Epithelial cell of proximal tubule (primary cell): ENCODE measurements around the gene PABPC1L. TPM values are rescaled to one million over a fixed set of nuclear protein-coding genes. Genes with fewer than 3 reads are reported as not detected.

Experiments used
- DNase-seq: peaks from one replicate; pipeline ENCODE4 v3.0.0-alpha.2; 2011; ENCODE audit warnings: low read depth
- H3K4me3 ChIP-seq: 2 replicates; pipeline ENCODE4 v1.5.1; 2011; ENCODE audit warnings: low read depth, mild to moderate bottlenecking, low read length
- total RNA-seq: library from RNA; depleted of rRNA; stranded (reverse); fragments of >200 nt; gene quantifications from 2 replicates; pipeline ENCODE4 v1.2.3, GENCODE V29; 2015
- TF ChIP-seq, protein P1 (sequence below): conservative IDR thresholded peaks from 2 replicates; pipeline ENCODE4 v1.5.1; 2012; ENCODE audit warnings: low read depth, mild to moderate bottlenecking, low read length

PABPC1L gene
- total RNA-seq, 1 donor from 2014 or later: 9.2 TPM

- TF ChIP-seq, protein P1, sequence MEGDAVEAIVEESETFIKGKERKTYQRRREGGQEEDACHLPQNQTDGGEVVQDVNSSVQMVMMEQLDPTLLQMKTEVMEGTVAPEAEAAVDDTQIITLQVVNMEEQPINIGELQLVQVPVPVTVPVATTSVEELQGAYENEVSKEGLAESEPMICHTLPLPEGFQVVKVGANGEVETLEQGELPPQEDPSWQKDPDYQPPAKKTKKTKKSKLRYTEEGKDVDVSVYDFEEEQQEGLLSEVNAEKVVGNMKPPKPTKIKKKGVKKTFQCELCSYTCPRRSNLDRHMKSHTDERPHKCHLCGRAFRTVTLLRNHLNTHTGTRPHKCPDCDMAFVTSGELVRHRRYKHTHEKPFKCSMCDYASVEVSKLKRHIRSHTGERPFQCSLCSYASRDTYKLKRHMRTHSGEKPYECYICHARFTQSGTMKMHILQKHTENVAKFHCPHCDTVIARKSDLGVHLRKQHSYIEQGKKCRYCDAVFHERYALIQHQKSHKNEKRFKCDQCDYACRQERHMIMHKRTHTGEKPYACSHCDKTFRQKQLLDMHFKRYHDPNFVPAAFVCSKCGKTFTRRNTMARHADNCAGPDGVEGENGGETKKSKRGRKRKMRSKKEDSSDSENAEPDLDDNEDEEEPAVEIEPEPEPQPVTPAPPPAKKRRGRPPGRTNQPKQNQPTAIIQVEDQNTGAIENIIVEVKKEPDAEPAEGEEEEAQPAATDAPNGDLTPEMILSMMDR: no peak
- no peak overlapping the region for H3K4me3 ChIP-seq
- DNase-seq: no peak
Observed at GRCh38 chr20:44979090-44979621, 69.3 kb downstream of the PABPC1L start.

- no peak for DNase-seq
- TF ChIP-seq, protein P1: no peak
- no peak overlapping the region for H3K4me3 ChIP-seq
Observed at GRCh38 chr20:44981736-44982406, 72.0 kb downstream of the PABPC1L start.

DNA sequence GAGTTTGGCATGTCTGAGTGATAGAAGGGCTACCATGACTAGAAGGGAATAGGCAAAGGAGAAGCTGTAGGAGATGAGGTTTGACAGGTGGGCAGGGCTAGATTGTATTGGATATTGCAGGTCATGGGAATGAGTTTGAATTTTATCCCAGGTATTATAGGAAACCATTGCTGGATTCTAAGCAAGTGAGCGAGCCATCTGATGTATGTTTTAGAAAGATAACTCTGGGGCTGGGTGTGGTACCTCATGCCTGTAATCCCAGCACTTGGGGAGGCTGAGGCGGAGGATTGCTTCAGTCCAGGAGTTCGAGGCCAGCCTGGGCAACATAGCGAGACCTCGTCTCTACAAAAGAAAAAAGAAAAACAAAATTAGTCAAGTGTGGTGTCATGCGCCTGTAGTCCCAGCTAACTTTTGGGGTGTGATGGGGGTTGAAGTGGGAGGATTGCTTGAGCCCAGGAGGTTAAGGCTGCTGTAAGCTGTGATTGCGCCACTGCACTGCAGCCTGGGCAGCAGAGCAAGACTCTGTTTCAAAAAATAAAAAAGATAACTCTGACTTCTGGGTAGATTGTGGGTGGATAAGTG, 73.3 kb downstream of the PABPC1L start:
- DNase-seq: no peak
- H3K4me3 ChIP-seq: no peak overlapping the region
- TF ChIP-seq, protein P1: no peak

GRCh38 chr20:44988631-44989171, 78.8 kb downstream of the PABPC1L start:
- H3K4me3 ChIP-seq: no peak overlapping the region
- no peak for DNase-seq
- TF ChIP-seq, protein P1: no peak

Other genes with a start within 250 kb of the PABPC1L start
- 0.14 TPM in 1 of 2 replicates, not detected in the other for gene CCN5, start 194.7 kb upstream of the PABPC1L start, total RNA-seq
- 0.22 TPM in 1 of 2 replicates, not detected in the other for gene KCNK15, start 164.2 kb upstream of the PABPC1L start, total RNA-seq
- 0.07 TPM in 1 of 2 replicates, not detected in the other for gene RIMS4, start 99.5 kb upstream of the PABPC1L start, total RNA-seq
- 162 and 203 TPM in 2 replicates for gene YWHAB, start 24.4 kb upstream of the PABPC1L start, total RNA-seq
- 74.3 and 95.6 TPM in 2 replicates for gene TOMM34, start 50.3 kb downstream of the PABPC1L start, total RNA-seq
- gene STK4, start 56.5 kb downstream of the PABPC1L start, total RNA-seq: 17.4 and 17.6 TPM in 2 replicates
- 8.1 and 10.9 TPM in 2 replicates for gene KCNS1, start 191.1 kb downstream of the PABPC1L start, total RNA-seq
- gene WFDC5, start 205.1 kb downstream of the PABPC1L start, total RNA-seq: not detected in 2 replicates
- gene WFDC12, start 214.4 kb downstream of the PABPC1L start, total RNA-seq: not detected in 2 replicates